ENCODE data around the gene PRSS35.
A peak's percentile ranks its signal among the peaks of the same experiment; 100 is the strongest.

GRCh38 chr6:83514866-83515466 is 2.6 kb downstream of the PRSS35 start:
- TF ChIP-seq, protein P1, sequence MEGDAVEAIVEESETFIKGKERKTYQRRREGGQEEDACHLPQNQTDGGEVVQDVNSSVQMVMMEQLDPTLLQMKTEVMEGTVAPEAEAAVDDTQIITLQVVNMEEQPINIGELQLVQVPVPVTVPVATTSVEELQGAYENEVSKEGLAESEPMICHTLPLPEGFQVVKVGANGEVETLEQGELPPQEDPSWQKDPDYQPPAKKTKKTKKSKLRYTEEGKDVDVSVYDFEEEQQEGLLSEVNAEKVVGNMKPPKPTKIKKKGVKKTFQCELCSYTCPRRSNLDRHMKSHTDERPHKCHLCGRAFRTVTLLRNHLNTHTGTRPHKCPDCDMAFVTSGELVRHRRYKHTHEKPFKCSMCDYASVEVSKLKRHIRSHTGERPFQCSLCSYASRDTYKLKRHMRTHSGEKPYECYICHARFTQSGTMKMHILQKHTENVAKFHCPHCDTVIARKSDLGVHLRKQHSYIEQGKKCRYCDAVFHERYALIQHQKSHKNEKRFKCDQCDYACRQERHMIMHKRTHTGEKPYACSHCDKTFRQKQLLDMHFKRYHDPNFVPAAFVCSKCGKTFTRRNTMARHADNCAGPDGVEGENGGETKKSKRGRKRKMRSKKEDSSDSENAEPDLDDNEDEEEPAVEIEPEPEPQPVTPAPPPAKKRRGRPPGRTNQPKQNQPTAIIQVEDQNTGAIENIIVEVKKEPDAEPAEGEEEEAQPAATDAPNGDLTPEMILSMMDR (IDR thresholded peaks at IDR 0.05), result peak; percentile 93
- TF ChIP-seq REST (IDR thresholded peaks at IDR 0.05; ENCODE audit: low read depth, low read length) (no peak), POLR2AphosphoS5 (IDR thresholded peaks at IDR 0.05; ENCODE audit: low read depth, low read length) (no peak), NRF1 (IDR thresholded peaks at IDR 0.05; ENCODE audit: low read depth, low read length) (no peak), EP300 (IDR thresholded peaks at IDR 0.05; ENCODE audit: borderline replicate concordance in 1 of 2, low read depth in 1 of 2, low read length in 1 of 2) (no peak), EZH2phosphoT487 (IDR thresholded peaks at IDR 0.05; ENCODE audit: borderline replicate concordance, low read depth) (no peak), GATA2 (CRISPR knock-in tag; IDR thresholded peaks at IDR 0.05) (no peak), RCOR1 (IDR thresholded peaks at IDR 0.05; ENCODE audit: low read length) (no peak), ZBTB33 (IDR thresholded peaks at IDR 0.05; ENCODE audit: borderline replicate concordance, low read depth) (no peak), MXI1 (IDR thresholded peaks at IDR 0.05; ENCODE audit: low read depth, low read length) (no peak), SIN3A (IDR thresholded peaks at IDR 0.05; ENCODE audit: borderline replicate concordance, low read depth, low read length) (no peak)
- TF ChIP-seq, protein P2, sequence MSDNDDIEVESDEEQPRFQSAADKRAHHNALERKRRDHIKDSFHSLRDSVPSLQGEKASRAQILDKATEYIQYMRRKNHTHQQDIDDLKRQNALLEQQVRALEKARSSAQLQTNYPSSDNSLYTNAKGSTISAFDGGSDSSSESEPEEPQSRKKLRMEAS (IDR thresholded peaks at IDR 0.05; ENCODE audit: low read depth), result no peak
- TF ChIP-seq, protein P3, sequence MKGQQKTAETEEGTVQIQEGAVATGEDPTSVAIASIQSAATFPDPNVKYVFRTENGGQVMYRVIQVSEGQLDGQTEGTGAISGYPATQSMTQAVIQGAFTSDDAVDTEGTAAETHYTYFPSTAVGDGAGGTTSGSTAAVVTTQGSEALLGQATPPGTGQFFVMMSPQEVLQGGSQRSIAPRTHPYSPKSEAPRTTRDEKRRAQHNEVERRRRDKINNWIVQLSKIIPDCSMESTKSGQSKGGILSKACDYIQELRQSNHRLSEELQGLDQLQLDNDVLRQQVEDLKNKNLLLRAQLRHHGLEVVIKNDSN (IDR thresholded peaks at IDR 0.05; ENCODE audit: borderline replicate concordance, low read depth), result no peak

Measured in SK-N-SH (cell line).